ENCODE measurements around the gene CDKN1C. TPM values are rescaled to one million over a fixed set of nuclear protein-coding genes. Genes with fewer than 3 reads are reported as not detected.

The CDKN1C gene
- total RNA-seq, 1 experiment from 2014 or later, result 2.9 TPM

DNA sequence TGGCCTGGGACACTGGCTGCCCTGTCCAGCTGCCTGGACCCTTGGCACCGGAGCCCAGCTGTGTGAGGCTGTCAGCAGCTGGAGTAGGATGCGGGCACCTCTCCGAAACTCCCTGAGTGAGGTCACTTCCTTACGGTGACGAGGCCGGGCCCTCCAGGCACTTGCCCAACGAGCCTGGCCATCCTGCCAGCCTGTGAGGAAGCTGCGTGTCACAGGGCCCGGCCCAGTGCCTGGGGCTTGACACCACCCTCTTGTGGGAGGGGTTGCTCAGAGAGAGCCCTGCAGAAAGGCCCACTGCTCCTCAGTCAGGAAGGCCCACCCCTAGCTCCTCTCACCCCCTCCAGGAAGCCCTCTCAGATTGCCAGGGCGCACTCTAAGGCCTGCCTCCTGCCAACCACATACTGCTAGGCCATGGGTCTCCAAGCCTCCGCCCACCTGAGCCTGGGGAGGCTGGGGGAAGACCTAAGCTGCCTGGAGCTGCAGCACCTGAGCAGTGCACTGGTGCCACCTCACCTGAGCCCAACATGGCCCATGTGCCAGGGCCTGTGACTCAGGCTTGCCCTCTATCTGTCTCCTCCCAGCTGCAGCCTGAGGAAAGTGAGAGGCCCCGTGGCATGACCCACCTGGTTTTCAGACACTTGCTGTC is 47.9 kb upstream of the CDKN1C start:
- H3K4me1 ChIP-seq (ENCODE audit: insufficient read depth, low read length, poor library complexity, severe bottlenecking), result peaks cover 13% of the 10 kb centered on the region
- no peak overlapping the region for H3K27ac ChIP-seq (ENCODE audit: low read depth, low read length, poor library complexity, severe bottlenecking)
- no peak overlapping the region for H3K4me3 ChIP-seq (ENCODE audit: low read depth, low read length, poor library complexity, severe bottlenecking)
- no TSS peak for BruUV-seq (replicated peaks)
- TF ChIP-seq, protein P1, sequence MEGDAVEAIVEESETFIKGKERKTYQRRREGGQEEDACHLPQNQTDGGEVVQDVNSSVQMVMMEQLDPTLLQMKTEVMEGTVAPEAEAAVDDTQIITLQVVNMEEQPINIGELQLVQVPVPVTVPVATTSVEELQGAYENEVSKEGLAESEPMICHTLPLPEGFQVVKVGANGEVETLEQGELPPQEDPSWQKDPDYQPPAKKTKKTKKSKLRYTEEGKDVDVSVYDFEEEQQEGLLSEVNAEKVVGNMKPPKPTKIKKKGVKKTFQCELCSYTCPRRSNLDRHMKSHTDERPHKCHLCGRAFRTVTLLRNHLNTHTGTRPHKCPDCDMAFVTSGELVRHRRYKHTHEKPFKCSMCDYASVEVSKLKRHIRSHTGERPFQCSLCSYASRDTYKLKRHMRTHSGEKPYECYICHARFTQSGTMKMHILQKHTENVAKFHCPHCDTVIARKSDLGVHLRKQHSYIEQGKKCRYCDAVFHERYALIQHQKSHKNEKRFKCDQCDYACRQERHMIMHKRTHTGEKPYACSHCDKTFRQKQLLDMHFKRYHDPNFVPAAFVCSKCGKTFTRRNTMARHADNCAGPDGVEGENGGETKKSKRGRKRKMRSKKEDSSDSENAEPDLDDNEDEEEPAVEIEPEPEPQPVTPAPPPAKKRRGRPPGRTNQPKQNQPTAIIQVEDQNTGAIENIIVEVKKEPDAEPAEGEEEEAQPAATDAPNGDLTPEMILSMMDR (conservative IDR thresholded peaks at IDR 0.05; ENCODE audit: low read depth, low read length), result no peak
- TF ChIP-seq EZH2 (IDR thresholded peaks at IDR 0.05; ENCODE audit: borderline replicate concordance, low read depth, low read length, poor library complexity, severe bottlenecking), result no peak
- H3K36me3 ChIP-seq (ENCODE audit: insufficient read depth, low read length, poor library complexity, severe bottlenecking), result no peaks in the 10 kb centered on the region
- peak; percentile 47 for DNase-seq (ENCODE audit: low spot score)
- H3K9me3 ChIP-seq (ENCODE audit: low read depth, low read length, poor library complexity, severe bottlenecking), result peaks cover 8% of the 10 kb centered on the region
- no peaks in the 10 kb centered on the region for H3K27me3 ChIP-seq (replicated peaks; ENCODE audit: insufficient read depth, low read depth, low read length, poor library complexity)
- intact Hi-C loops (cut with micrococcal nuclease; ENCODE audit: unreplicated experiment), result no loop called here
- CTCF ChIA-PET, result no interaction called here
- POLR2A ChIA-PET (ENCODE audit: low non-redundant PET), result no interaction called here

DNA sequence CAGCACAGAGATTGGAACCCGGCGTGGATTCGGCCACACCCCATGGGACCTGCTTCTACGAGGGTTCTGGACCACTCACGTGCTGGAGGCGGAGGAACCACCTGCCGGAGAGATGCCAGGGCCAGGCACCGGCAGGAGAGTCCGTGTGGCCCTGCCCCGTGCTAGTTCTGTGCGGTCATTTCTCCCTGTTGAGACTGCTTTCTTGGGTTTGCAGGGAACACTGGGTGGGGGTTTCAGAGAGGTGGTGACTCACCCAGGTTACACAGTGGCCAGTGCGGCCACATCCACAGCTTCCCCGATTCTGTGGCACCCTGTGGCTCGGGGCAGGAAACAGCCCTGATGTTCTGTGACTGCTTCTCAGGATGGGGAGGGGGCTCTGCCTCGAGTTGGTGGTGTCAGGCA is 47.3 kb upstream of the CDKN1C start:
- Histone ChIP-seq H3K27me3 (replicated peaks; ENCODE audit: insufficient read depth, low read depth, low read length, poor library complexity) (no peaks in the 10 kb centered on the region), H3K9me3 (ENCODE audit: low read depth, low read length, poor library complexity, severe bottlenecking) (peaks cover 6% of the 10 kb centered on the region), H3K4me1 (ENCODE audit: insufficient read depth, low read length, poor library complexity, severe bottlenecking) (peaks cover 16% of the 10 kb centered on the region), H3K27ac (ENCODE audit: low read depth, low read length, poor library complexity, severe bottlenecking) (no peak overlapping the region), H3K4me3 (ENCODE audit: low read depth, low read length, poor library complexity, severe bottlenecking) (no peak overlapping the region), H3K36me3 (ENCODE audit: insufficient read depth, low read length, poor library complexity, severe bottlenecking) (no peaks in the 10 kb centered on the region)
- CTCF ChIA-PET, result no interaction called here
- intact Hi-C loops (cut with micrococcal nuclease; ENCODE audit: unreplicated experiment), result no loop called here
- TF ChIP-seq, protein P1 (conservative IDR thresholded peaks at IDR 0.05; ENCODE audit: low read depth, low read length), result no peak
- no peak for TF ChIP-seq EZH2 (IDR thresholded peaks at IDR 0.05; ENCODE audit: borderline replicate concordance, low read depth, low read length, poor library complexity, severe bottlenecking)
- POLR2A ChIA-PET (ENCODE audit: low non-redundant PET), result no interaction called here
- no peak for DNase-seq (ENCODE audit: low spot score)
- no TSS peak for BruUV-seq (replicated peaks)

DNA sequence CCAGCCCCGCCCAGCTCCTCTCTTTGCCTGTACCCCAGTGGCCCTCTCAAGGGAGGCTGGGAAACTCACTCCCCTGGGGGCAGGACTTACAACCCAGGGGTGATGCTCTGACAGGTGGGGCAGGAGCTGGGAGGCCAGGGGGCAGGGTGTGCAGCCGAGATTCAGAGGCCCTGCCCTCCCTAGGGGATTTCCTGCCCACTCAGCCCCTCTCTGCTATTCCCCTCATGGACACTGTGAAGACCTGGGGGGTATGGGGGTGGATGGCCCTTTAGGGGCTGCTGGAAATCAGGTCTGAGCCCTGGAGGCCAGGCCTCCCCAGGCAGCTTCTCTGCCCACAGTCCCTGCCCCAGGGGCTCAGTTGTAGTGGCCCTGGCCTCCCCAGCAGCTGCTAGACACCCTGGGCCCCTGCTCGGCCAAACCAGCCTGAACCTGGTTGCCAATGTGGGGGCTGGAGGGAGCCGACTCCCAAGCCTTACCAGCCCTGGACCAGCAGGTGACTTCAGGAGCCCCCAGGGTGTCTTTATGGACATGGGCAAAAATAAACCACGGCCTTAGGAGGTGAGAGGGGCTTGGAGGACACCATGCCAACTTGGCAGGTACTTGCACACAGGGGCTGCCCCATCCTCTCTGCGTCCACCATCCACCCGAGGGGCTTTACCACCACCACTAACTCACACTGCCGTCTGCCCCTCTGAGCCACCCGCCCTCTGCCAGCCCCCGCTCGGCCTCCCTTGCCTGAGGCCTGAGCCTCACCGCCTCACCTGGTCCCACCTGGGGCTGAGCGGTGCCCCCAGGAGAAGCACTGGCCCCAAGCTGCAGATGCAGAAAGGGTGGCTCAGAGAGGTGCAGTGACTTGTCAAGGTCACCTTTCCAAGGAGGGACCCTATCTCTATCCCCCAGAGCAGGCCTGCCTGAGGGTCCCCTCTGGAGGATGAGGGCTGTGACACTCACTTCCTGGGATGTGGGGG is 46.5 kb upstream of the CDKN1C start:
- H3K4me1 ChIP-seq (ENCODE audit: insufficient read depth, low read length, poor library complexity, severe bottlenecking), result peaks cover 16% of the 10 kb centered on the region
- no peak overlapping the region for H3K27ac ChIP-seq (ENCODE audit: low read depth, low read length, poor library complexity, severe bottlenecking)
- H3K4me3 ChIP-seq (ENCODE audit: low read depth, low read length, poor library complexity, severe bottlenecking), result no peak overlapping the region
- no peaks in the 10 kb centered on the region for H3K9me3 ChIP-seq (ENCODE audit: low read depth, low read length, poor library complexity, severe bottlenecking)
- H3K36me3 ChIP-seq (ENCODE audit: insufficient read depth, low read length, poor library complexity, severe bottlenecking), result no peaks in the 10 kb centered on the region
- intact Hi-C loops (cut with micrococcal nuclease; ENCODE audit: unreplicated experiment), result no loop called here
- ChIA-PET POLR2A (ENCODE audit: low non-redundant PET) (no interaction called here), CTCF (no interaction called here)
- BruUV-seq (replicated peaks), result no TSS peak
- DNase-seq (ENCODE audit: low spot score), result no peak
- TF ChIP-seq EZH2 (IDR thresholded peaks at IDR 0.05; ENCODE audit: borderline replicate concordance, low read depth, low read length, poor library complexity, severe bottlenecking), result no peak
- TF ChIP-seq, protein P1 (conservative IDR thresholded peaks at IDR 0.05; ENCODE audit: low read depth, low read length), result no peak
- no peaks in the 10 kb centered on the region for H3K27me3 ChIP-seq (replicated peaks; ENCODE audit: insufficient read depth, low read depth, low read length, poor library complexity)
